HCT116 (cell line): ENCODE results near the gene TICAM1. TPM values are rescaled to one million over a fixed set of nuclear protein-coding genes. Genes with fewer than 3 reads are reported as not detected.

ENCODE experiments used
- ATAC-seq: fragments of 200-7000 bp; cut with Tn5 transposase; 2 replicates; pipeline ENCODE4 v1.9.1; 2020; ENCODE audit warnings: mild to moderate bottlenecking, moderate library complexity
- BruUV-seq: library from RNA; stranded (reverse); fragments of 400-500 nt; replicated peaks from 2 replicates; lab custom pipeline; 2021; lab: Mats Ljungman, UMichigan
- CTCF ChIA-PET: fragments of 300-600 bp; sonication (Branson Sonifier 250); formaldehyde crosslinking; loops from one replicate; lab custom pipeline; 2021; ENCODE audit warnings: antibody characterized with exemption; lab: Charles Lee
- POLR2A ChIA-PET: fragments of 300-600, 350-600 bp; sonication (Branson Sonifier 250); formaldehyde crosslinking; loops from one replicate; lab custom pipeline; 2021; ENCODE audit warnings: antibody characterized with exemption; lab: Charles Lee
- RAD21 ChIA-PET, 2 experiments: fragments of 300-600 bp; sonication (Branson Sonifier 250); formaldehyde crosslinking; loops; one replicate each; lab custom pipeline; 2023; ENCODE audit warnings: low total read pairs in 2 of 2; ENCODE audit not compliant: uncharacterized antibody in 2 of 2, unreplicated experiment in 2 of 2, low non-redundant PET in 1 of 2; lab: Charles Lee
- DNase-seq: peaks from one replicate; pipeline ENCODE4 v3.0.0-alpha.2; 2010; ENCODE audit warnings: low read depth, low spot score
- H2AFZ ChIP-seq: fragments of 200-600 bp; shearing (Covaris generic), sonication (generic); 2 replicates; pipeline ENCODE4 v1.6.1; 2017; ENCODE audit warnings: low read depth, mixed run types, mixed read lengths, antibody characterized with exemption, low read length; ENCODE audit not compliant: poor library complexity, severe bottlenecking
- H3K27ac ChIP-seq: 2 replicates; pipeline ENCODE4 v1.5.1; 2012; ENCODE audit warnings: low read depth, low read length
- H3K27me3 ChIP-seq: fragments of 200-600 bp; sonication (generic); 2 replicates; pipeline ENCODE4 v1.6.1; 2016; ENCODE audit warnings: mixed run types, low read length, mixed read lengths; ENCODE audit not compliant: insufficient read depth
- H3K36me3 ChIP-seq, 2 experiments: fragments of 200-500 bp in 1 of 2; fragments of 200-600 bp in 1 of 2; sonication (Bioruptor generic) in 1 of 2; sonication (generic) in 1 of 2; 2 replicates each; pipeline versions ENCODE4 v1.5.1 to v1.6.1; 2014 to 2016; ENCODE audit warnings: low read length in 2 of 2, inconsistent platforms in 1 of 2, mixed read lengths in 1 of 2, mixed run types in 1 of 2; ENCODE audit not compliant: insufficient read depth in 2 of 2, control insufficient read depth in 1 of 2
- H3K4me1 ChIP-seq, 2 experiments: fragments of 200-600 bp in 1 of 2; sonication (generic) in 1 of 2; 2 replicates each; pipeline versions ENCODE4 v1.5.1 to v1.6.1; 2012 to 2017; ENCODE audit warnings: low read length in 2 of 2, inconsistent platforms in 1 of 2, mild to moderate bottlenecking in 1 of 2, mixed read lengths in 1 of 2, mixed run types in 1 of 2, moderate library complexity in 1 of 2; ENCODE audit not compliant: insufficient read depth in 2 of 2, control insufficient read depth in 1 of 2
- H3K4me2 ChIP-seq: fragments of 200-600 bp; sonication (generic); 2 replicates; pipeline ENCODE4 v1.6.1; 2017; ENCODE audit warnings: mixed run types, low read length, mixed read lengths
- H3K4me3 ChIP-seq, 2 experiments: fragments of 200-600 bp in 1 of 2; sonication (generic) in 1 of 2; replicated peaks in 1 of 2; 2 replicates each; pipeline ENCODE4 v1.5.1; 2011 to 2016; ENCODE audit warnings: low read length in 2 of 2, control low read depth in 1 of 2, low read depth in 1 of 2, mild to moderate bottlenecking in 1 of 2, mixed read lengths in 1 of 2, mixed run types in 1 of 2
- H3K79me2 ChIP-seq: fragments of 200-600 bp; sonication (generic); 2 replicates; pipeline ENCODE4 v1.6.1; 2017; ENCODE audit warnings: mild to moderate bottlenecking, mixed run types, low read length, moderate library complexity, mixed read lengths; ENCODE audit not compliant: insufficient read depth
- H3K9ac ChIP-seq: fragments of 200-600 bp; sonication (generic); 2 replicates; pipeline ENCODE4 v1.6.1; 2016; ENCODE audit warnings: low read length, mixed read lengths
- H3K9me2 ChIP-seq: fragments of 200-600 bp; sonication (generic), shearing (Covaris generic); 2 replicates; pipeline ENCODE4 v1.6.1; 2017; ENCODE audit warnings: mixed run types, mild to moderate bottlenecking, moderate library complexity; ENCODE audit not compliant: insufficient read depth
- H3K9me3 ChIP-seq, 2 experiments: fragments of 200-500 bp in 1 of 2; fragments of 200-600 bp in 1 of 2; sonication (Bioruptor generic) in 1 of 2; sonication (generic) in 1 of 2; 2 replicates each; pipeline ENCODE4 v1.6.1; 2014 to 2017; ENCODE audit warnings: low read length in 2 of 2, mixed read lengths in 2 of 2, inconsistent platforms in 1 of 2, low read depth in 1 of 2, mild to moderate bottlenecking in 1 of 2, mixed run types in 1 of 2, moderate library complexity in 1 of 2; ENCODE audit not compliant: control insufficient read depth in 1 of 2, insufficient read depth in 1 of 2
- H4K20me1 ChIP-seq: fragments of 200-600 bp; sonication (generic), shearing (Covaris generic); 2 replicates; pipeline ENCODE4 v1.6.1; 2017; ENCODE audit warnings: mixed run types, mild to moderate bottlenecking, moderate library complexity; ENCODE audit not compliant: insufficient read depth
- ATF3 ChIP-seq: IDR thresholded peaks from 2 replicates; pipeline ENCODE4 v1.6.1; 2012
- CBX3 ChIP-seq: IDR thresholded peaks from 2 replicates; pipeline ENCODE4 v1.6.1; 2012; ENCODE audit warnings: low read depth
- CTCF ChIP-seq, 3 experiments: fragments of 200-600 bp in 1 of 3; sonication (generic) in 1 of 3; IDR thresholded peaks in 2 of 3; conservative IDR thresholded peaks in 1 of 3; 2 replicates each; pipeline ENCODE4 v1.5.1; 2012 to 2017; ENCODE audit warnings: low read depth in 2 of 3, low read length in 2 of 3, antibody characterized with exemption in 1 of 3, borderline replicate concordance in 1 of 3, control low read depth in 1 of 3, mild to moderate bottlenecking in 1 of 3, mixed read lengths in 1 of 3, mixed run types in 1 of 3, moderate library complexity in 1 of 3; ENCODE audit not compliant: insufficient read depth in 1 of 3
- EGR1 ChIP-seq: IDR thresholded peaks from 2 replicates; pipeline ENCODE4 v1.6.1; 2012; ENCODE audit warnings: low read depth
- ELF1 ChIP-seq: IDR thresholded peaks from 2 replicates; pipeline ENCODE4 v1.6.1; 2012; ENCODE audit warnings: low read depth, borderline replicate concordance
- EZH2phosphoT487 ChIP-seq: fragments of 200-600 bp; IDR thresholded peaks from 2 replicates; pipeline ENCODE4 v1.6.1; 2018; ENCODE audit warnings: antibody characterized with exemption, borderline replicate concordance
- JUND ChIP-seq: IDR thresholded peaks from 2 replicates; pipeline ENCODE4 v1.6.1; 2012
- REST ChIP-seq: IDR thresholded peaks from 2 replicates; pipeline ENCODE4 v1.6.1; 2012; ENCODE audit warnings: low read depth
- SP1 ChIP-seq: IDR thresholded peaks from 2 replicates; pipeline ENCODE4 v1.6.1; 2012; ENCODE audit warnings: low read depth
- YY1 ChIP-seq: IDR thresholded peaks from 2 replicates; pipeline ENCODE4 v1.6.1; 2011; ENCODE audit warnings: low read length, low read depth, moderate library complexity, mild to moderate bottlenecking; ENCODE audit not compliant: insufficient replicate concordance; ENCODE audit errors: extremely low read depth
- ZBTB33 ChIP-seq: IDR thresholded peaks from 2 replicates; pipeline ENCODE4 v1.6.1; 2011; ENCODE audit warnings: mild to moderate bottlenecking, low read length, moderate library complexity; ENCODE audit not compliant: insufficient replicate concordance; ENCODE audit errors: extremely low read depth
- ZNF274 ChIP-seq: fragments of 200-500 bp; sonication (Bioruptor generic); IDR thresholded peaks from 2 replicates; pipeline ENCODE4 v1.6.1; 2014; ENCODE audit warnings: mild to moderate bottlenecking, low read depth, low read length, inconsistent platforms
- intact Hi-C: fragments of 100-400 bp; cut with micrococcal nuclease; formaldehyde crosslinking; loops from 2 replicates; pipeline ENCODE4 v1.10.0; 2022
- total RNA-seq: library from RNA; stranded (reverse); gene quantifications from one replicate; pipeline ENCODE4 v1.2.1, GENCODE V29; 2021; ENCODE audit not compliant: unreplicated experiment

TICAM1 gene
- total RNA-seq, 1 experiment from 2014 or later = 28.7 TPM

- TF ChIP-seq CTCF (IDR thresholded peaks at IDR 0.05 in 2 of 3, conservative IDR thresholded peaks at IDR 0.05 in 1 of 3; ENCODE audit: borderline replicate concordance in 1 of 3, insufficient read depth in 1 of 3, low read depth in 2 of 3, low read length in 2 of 3) (no peak), JUND (no peak)
- TF ChIP-seq, all 23 proteins: peak for 0
These were observed 30.4 kb downstream of the TICAM1 start (continued) for GRCh38 chr19:4801085-4801619.

- H3K9ac ChIP-seq = no peak overlapping the region
- H3K27me3 ChIP-seq = no peaks in the 10 kb centered on the region
- ChIA-PET CTCF (interaction anchor here (0.8 to 2.1 kb wide), 2 partner anchors 9 kb away, joined by 6 to 9 read pairs; partner anchors contain the start of gene FEM1A), RAD21 (no interaction called here), POLR2A (no interaction called here)
- H3K27ac ChIP-seq = no peak overlapping the region
- H2AFZ ChIP-seq = no peak overlapping the region
- ATAC-seq (no peak), DNase-seq (no peak)
- peaks cover 17% of the 10 kb centered on the region for H3K79me2 ChIP-seq
- H3K36me3 ChIP-seq = no peaks in the 10 kb centered on the region; a peak in 1 of 4 replicates
- H3K4me2 ChIP-seq = no peak overlapping the region
- no peaks in the 10 kb centered on the region for H3K9me2 ChIP-seq
- peaks cover 0 to 6% of the 10 kb centered on the region in 2 experiments; a peak in 1 of 4 replicates for H3K4me1 ChIP-seq
- H4K20me1 ChIP-seq = no peaks in the 10 kb centered on the region
- H3K9me3 ChIP-seq = no peaks in the 10 kb centered on the region
- intact Hi-C loops = loop anchor here (10.0 kb wide), 1 partner anchor 226 kb away; no protein-coding TSS in a partner anchor
- BruUV-seq = no TSS peak
- no peak overlapping the region for H3K4me3 ChIP-seq
- no peak for TF ChIP-seq SP1
- TF ChIP-seq CTCF (IDR thresholded peaks at IDR 0.05 in 2 of 3, conservative IDR thresholded peaks at IDR 0.05 in 1 of 3; ENCODE audit: borderline replicate concordance in 1 of 3, insufficient read depth in 1 of 3, low read depth in 2 of 3, low read length in 2 of 3) = no peak
- TF ChIP-seq ZNF274 = no peak
- TF ChIP-seq CBX3 = no peak
- TF ChIP-seq EGR1 = no peak
- no peak for TF ChIP-seq YY1
- TF ChIP-seq EZH2phosphoT487 = no peak
- no peak for TF ChIP-seq REST
- TF ChIP-seq ELF1 = no peak
- no peak for TF ChIP-seq ZBTB33
- no peak for TF ChIP-seq ATF3
These were observed 30.9 kb downstream of the TICAM1 start for GRCh38 chr19:4800591-4801081.
